ENCODE data around the gene STARD3.

DNA sequence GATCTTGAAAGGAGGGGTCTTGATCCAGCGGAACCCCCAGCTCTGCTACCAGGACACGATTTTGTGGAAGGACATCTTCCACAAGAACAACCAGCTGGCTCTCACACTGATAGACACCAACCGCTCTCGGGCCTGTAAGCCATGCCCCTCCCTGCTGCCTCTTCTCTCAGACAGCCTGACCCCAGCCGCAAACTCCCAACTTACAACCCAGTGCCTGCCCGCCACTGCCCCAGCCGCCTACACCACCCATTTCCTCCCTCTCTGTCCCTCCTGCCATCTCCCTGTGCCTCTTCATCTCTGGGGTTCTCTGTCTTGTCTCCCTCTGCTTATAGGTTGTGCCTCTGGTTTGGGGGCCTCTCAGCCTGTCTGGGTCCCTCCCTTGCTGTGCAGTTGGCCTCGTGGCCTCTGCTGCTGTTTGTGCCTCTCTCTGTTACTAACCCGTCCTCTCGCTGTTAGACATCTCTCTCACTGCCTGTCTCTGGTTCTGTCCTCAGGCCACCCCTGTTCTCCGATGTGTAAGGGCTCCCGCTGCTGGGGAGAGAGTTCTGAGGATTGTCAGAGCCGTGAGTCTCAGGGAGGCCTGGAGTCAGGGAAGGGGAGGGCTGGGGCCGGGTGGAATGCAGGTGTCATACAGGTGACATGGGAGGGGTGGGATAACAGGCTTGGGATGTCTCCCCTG is 72.5 kb downstream of the STARD3 start:
- TF ChIP-seq, protein P1, sequence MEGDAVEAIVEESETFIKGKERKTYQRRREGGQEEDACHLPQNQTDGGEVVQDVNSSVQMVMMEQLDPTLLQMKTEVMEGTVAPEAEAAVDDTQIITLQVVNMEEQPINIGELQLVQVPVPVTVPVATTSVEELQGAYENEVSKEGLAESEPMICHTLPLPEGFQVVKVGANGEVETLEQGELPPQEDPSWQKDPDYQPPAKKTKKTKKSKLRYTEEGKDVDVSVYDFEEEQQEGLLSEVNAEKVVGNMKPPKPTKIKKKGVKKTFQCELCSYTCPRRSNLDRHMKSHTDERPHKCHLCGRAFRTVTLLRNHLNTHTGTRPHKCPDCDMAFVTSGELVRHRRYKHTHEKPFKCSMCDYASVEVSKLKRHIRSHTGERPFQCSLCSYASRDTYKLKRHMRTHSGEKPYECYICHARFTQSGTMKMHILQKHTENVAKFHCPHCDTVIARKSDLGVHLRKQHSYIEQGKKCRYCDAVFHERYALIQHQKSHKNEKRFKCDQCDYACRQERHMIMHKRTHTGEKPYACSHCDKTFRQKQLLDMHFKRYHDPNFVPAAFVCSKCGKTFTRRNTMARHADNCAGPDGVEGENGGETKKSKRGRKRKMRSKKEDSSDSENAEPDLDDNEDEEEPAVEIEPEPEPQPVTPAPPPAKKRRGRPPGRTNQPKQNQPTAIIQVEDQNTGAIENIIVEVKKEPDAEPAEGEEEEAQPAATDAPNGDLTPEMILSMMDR (IDR thresholded peaks at IDR 0.05): no peak
- TF ChIP-seq POLR2A (IDR thresholded peaks at IDR 0.05): no peak

All from ovary (tissue), 3 donors.